Measurements from ENCODE around the gene NEU4.

The NEU4 gene

GRCh38 chr2:241864168-241864849 is 55.3 kb downstream of the NEU4 start:
- DNase-seq (ENCODE audit: low spot score), result no peak

- DNase-seq (ENCODE audit: low spot score), result no peak
Observed at GRCh38 chr2:241864850-241865213, 55.8 kb downstream of the NEU4 start.

- DNase-seq (ENCODE audit: low spot score), result no peak
Observed at GRCh38 chr2:241865416-241865956, 56.5 kb downstream of the NEU4 start.

DNA sequence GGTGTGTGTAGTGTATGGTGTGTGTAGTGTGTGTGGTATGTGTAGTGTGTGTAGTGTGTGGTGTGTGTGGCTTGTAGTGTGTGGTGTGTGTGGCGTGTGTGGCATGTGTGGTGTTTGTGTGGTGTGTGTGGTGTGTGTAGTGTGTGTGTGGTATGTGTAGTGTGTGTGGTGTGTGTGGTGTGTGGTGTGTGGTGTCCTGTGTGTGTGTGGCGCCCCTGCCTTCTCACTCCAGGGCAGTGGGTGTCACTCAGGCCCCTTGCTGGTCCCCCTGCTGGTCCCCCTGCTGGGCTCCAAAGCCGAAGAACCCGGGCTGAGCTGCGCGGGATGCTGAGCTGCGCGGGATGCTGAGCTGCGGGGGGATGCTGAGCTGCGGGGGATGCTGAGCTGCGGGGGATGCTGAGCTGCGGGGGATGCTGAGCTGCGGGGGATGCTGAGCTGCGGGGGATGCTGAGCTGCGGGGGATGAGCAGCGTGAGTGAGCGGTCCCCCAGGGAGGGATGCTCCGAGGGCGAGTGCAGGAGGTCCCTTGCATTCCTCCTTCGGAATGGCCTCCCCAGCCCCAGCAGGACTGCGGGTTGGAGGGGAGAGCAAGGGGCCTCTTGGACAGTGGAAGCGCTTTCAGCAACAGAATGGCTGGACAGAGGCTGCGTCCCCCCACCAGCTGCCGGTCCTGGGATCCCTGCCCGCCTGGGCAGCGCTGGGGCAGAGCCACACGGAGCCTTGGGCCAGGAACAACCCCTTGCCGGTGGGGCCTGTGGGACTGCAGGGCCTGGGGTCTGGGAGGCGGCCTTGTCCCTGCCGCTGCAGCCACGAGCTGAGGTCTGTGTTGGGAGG is 57.2 kb downstream of the NEU4 start:
- no peak for DNase-seq (ENCODE audit: low spot score)
